LHCN-M2 (cell line): ENCODE data around the gene PFDN2. TPM values are rescaled to one million over a fixed set of nuclear protein-coding genes. Genes with fewer than 3 reads are reported as not detected.
"Not testable (repeated sequence)": the region's sequence is repeated elsewhere in the genome, so short reads cannot be mapped to it uniquely, and the experiment has no call there.

ENCODE experiments used
- DNase-seq: peaks from one replicate; pipeline ENCODE4 v3.0.0-alpha.2; 2012; ENCODE audit warnings: low read depth
- total RNA-seq: library from RNA; depleted of rRNA; stranded (reverse); fragments of >200 nt; gene quantifications from 2 replicates; pipeline ENCODE4 v1.2.3, GENCODE V29; 2014

PFDN2 gene
- total RNA-seq, 1 experiment from 2014 or later: 87.5 TPM

DNA sequence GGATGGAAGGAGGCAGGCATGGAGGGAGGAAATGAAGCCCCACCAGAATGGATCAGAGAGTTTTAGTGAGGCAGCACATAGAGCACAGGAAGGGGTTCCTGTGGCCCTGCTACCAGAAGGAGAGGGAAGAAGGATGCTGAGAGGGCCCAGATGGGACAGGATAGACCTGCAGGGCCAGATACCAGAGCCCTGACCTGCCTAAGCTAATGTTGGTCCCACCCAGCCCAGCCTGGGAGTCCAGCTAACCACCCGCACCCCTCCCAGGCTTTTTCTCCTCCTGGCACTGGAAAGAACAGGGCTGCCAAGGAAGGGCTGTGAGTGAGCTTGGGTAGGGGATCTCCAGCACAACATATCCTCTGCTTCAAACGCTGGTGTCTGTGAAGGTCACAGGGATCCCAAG, 35.4 kb downstream of the PFDN2 start:
- no peak for DNase-seq

DNA sequence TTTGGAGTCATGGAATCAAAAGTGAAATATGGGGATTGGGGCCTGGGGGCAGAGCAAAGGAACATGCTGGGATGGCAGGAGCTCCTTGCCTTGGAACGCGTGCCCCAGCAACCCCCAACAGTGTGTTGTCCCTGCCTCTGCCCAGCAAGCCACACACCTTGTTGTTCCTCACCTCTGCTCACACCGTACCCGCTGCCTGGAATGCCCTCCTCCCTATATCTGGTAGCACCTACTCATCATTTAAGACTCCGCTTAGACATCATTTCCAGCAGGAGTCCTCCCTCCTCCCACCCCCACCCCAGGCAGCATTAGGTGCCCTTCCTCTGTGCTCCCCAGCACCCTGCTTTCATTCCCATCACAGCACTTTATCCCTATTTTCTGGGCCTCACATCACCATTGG, 36.3 kb downstream of the PFDN2 start:
- no peak for DNase-seq

DNA sequence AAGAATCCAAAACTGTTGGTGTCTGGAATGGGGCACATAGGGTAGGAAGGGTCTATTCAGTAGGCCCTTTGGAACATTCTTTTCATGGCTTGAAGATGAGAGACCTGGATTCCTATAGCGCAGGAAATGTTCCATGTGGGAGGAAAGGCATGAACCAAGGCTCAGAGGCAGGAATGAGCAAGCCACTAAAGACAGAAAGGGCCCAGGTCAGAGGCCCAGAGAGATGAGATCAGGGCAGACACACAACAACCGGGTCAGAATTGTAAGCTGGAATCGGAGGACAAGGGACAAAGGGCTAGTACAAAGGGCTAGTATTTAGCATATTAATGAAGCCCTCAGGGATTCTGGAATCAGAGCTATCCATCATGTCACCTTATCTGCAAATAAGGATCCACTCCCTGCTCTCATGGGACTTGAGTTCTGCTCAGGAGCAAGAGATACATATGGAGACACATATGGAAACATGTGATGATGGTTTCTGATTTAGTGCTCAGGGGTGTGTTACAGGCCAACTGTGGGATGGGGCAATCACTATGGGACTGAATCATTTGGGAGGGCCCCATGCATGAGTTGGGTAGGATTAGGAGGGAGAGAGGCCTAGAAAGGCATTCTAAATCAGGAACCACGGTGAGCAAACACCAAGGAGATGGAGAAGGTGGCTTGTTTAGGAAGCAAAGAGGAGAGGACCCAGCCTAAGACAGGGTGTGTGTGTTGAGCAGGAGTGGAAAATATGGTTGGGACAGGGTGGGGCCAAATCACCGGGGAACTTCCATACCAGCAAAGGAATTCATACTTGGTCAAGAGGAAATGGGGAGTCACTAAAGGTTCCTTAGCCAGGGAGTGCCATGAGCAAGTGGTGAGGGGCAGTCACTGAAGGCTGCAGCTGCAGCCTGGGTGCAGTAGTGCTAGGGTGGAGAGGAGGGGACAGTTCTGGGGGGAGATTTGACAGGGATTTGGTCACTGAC, 37.1 kb downstream of the PFDN2 start:
- no peak for DNase-seq

DNA sequence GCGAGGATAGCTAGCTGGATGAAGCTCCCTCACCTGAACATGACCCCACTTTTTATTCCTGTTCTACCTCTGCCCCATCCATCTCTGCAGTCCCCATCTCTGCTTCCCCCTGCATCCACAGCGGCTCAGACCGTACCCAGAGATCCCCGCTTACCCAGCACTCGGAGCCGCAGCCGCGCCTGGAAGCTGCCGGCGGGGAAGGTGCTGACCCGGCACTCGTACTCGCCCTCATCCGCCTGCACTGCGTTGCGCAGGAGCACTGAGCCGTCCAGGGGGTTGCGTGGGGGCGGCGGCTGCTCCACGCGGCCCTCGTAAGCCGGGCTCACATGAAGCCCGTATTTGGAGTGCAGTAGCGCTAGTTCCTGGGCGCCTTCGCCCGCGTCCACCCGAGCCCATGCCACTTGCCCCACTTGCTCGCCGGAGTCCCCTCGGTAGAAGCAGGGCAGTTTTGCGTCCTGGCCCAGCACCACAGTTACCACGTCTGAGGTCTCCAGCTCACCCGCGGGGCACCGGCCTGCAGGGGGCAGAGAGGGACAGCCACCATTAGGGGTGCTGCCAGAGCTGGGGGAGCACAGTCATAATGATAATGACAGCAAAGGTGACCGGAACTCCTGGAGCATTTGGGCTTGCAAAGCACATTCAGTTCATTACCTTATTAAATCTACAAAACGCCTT, 38.3 kb downstream of the PFDN2 start:
- no peak for DNase-seq

DNA sequence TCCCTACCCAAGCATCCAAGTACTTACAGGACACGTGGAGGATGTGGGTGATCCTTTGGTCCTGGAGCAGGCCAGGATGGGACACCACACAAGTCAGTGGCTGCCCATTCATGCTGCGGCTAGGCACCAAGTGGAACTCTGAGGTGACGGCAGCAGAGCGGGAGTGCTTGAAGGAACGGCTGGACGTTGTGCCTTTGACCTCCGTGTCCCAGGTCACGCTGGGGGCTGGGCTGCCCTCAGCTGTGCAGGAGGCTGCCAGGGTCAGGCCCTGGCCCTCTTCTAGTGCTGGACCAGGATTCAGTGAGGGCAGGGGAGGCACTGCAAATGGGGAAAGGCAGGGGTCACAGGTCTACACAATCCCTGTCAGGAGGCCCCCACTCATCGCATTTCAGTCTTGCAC, 40.4 kb downstream of the PFDN2 start:
- DNase-seq: no peak

DNA sequence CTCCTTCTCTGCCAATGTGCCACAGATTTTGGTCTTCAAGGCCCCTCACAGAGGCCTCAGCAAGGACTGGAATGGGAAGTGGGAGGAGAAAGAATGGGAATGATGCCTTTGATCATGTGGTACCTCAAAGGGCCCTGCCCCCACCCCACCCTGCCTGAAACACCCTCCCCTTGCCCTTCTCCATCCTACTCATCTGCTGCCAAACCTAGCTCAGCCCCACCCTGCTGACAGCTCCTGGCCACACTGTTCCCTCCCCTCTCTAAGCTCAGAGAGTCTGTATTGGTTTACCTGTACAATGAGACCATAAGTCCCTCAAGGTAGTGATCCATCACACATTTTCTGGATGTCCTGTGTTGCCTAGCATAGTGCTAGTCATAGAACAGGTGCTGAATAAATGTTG, 41.4 kb downstream of the PFDN2 start:
- DNase-seq: no peak

DNA sequence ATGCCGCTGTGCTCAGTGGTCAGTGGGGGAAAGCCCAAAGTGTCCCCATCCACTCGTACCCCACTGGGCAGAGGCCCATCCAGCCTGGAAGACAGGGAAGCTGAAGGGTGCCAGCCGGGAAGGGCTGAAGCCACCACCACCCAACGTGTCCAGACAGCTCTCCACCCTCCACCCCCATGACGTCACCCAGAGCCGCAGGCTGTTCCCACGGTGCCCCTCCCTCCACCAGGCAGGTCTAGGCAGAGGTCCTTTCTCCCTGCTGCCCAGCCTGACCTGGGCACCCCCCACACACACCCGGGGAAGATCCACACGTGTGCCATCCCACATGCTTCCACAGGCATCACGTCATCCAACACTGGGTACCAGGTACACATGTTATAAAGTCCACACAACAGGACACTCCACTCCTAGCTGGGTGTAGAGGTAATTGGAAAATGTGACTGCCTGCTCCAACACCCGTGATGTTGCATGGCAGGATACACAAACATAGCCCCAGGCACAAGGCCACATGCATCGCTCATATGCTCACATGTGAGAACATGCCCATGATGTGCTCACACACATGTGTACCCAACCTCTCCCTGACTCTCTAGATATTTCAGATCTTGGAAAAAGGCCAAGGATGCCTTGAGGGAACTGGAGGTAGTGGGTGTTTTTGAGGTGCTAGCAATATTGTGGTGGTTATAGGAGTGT, 43.0 kb downstream of the PFDN2 start:
- no peak for DNase-seq

DNA sequence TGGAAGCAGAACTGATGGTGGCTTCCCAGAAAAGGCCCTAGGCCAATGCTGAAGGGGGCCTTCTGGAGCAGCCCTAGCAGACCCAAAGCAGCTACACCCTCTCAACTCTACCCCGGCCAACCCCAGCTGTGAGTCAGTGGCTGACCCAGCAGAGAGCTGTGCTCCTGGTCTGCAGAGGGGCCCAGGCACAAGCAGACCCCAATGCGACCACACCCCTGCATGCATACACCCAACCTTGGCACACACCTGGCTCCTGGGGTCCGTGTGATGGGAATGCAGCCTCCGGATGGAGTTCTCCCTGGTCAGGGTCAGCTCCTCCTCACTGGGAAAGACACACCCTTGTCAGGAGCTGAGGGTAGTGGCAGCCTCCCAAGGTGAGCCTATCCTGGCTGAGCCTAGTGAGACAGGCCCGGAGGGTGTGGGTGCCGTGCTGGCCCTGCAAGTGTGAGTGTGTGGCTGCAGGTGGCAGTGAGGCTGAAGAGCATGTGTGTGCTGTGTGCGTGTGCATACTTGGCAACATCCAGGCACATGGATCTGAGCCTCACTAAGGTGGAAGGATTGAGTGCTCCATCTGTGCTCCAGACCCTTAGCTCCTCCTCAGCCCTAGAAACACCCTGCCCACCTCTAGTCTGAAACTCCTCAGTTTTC, 44.2 kb downstream of the PFDN2 start:
- DNase-seq: no peak

DNA sequence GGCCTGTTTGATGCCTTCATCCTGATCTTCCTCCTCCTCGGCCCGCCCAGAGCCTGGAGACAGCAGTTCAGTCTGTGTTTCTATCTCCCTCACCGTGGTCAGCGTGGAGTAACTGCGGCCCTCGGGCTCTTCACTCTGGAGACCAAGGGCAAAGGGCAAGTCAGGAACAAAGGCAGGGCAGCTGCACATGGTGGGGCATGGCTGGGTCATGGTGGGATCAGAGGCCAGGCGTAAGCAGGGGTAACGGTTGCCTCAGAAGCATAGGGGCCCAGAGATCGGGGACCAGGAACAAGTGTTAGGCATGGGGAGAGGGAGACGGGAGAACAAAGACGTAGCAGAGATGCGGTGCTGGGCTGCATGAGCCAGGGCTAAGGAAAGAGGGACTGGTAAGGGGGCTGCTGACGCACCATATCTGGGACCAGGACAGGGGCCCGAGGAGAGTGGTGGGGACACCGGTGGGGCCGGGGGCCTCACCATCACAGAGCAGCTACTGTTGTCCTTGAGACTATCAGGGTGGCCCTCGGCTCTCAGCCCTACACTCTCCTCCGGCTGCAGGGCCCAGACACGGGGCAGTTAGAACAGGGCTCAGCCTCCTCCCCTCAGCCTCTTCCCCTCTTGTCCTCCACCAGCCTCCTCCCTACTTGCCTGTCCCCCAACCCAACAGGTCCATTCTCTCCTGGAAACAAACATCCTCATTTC, 44.9 kb downstream of the PFDN2 start:
- no peak for DNase-seq

DNA sequence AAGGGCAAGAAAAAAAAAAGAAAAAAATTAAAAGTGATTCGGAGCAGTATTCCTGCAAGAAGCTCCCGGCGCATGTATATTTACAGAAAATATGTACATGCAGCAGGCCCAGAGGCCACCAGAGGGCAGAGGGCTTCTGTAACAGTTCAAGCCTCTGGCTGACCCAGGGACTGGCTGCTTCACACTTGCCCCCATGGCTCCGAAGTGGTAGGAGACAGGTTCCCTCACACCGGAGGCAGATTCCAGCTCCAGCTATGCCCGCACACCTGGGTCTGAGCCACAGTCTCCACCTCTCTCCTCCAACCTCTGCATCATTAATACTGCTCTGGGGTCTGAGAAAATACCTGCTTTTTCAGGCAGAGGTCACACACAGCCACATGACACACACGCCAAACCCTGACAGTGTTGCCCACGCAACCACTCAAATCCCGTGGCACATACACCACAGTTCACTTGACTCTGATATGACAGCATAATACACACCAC, 45.9 kb downstream of the PFDN2 start:
- peak; percentile 44 for DNase-seq

DNA sequence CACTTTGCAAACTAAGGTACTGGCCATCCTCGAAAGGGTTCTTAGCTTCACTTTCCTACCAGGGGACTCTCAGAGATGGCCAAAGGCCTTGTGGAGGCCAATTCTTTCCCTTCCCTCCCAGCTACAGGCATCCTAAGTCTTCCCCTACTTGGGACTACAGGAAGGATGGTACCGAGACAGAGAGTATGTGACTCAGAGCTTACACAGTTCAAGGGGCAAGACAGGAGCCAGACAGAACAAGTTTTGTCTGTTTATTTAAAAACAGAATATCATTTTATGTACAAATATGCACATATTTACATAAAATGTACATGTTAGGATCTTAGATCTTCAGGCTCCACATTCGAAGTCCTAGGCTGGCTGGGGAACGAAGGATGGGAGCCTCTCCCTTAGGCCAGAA, 47.1 kb downstream of the PFDN2 start:
- no peak for DNase-seq

DNA sequence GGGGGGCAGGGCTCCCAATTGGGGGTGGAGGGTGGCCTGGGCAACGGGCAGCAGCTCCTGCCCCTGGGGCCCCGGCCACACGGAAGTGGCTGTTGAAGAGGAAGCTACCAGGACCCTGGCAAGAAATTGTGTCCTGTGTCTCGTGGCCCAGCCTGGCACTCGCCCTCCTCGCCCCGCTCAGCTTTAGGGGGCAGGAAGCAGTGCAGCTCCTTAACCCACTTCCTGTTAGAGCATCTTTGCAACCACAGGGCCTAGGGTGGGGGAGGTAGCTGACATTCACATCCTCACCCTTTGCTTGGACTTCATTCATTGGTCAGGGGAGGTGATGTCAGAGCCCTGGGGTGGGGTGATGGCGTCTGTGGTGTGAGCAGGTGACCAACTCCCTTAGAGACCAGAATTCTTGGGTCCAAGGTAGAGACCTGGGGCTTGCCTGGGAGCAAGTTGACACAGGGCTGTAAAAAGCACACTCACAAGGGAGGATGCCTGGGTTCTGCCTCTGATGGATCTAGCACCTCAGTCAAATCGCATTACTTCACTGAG, 48.0 kb downstream of the PFDN2 start, which contains the start of gene ARHGAP30:
Gene ARHGAP30 (minus strand): TSS at position 161 of the 540 bp plus-strand sequence. CDS start 267 bp downstream, outside the sequence.
- DNase-seq: no peak

DNA sequence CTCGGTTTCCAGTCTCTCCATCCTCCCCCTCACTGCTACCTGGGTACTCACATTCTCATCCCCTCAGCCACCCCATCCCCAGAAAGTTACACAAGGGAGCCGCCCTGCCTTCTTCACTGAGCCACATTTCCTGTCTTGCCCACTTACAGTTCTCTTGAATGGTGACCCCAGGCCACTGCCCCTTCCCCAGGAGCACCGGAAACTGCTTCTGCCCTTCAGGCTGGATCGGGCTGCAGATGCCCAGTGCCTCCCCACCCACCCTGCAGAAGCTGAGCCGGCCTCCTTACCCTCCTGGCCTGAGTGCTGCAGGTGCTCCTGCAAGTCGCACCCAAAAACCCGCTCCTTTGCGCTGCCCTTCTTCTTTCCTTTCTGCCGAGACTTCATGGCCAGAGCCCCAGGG, 48.6 kb downstream of the PFDN2 start:
- no peak for DNase-seq

DNA sequence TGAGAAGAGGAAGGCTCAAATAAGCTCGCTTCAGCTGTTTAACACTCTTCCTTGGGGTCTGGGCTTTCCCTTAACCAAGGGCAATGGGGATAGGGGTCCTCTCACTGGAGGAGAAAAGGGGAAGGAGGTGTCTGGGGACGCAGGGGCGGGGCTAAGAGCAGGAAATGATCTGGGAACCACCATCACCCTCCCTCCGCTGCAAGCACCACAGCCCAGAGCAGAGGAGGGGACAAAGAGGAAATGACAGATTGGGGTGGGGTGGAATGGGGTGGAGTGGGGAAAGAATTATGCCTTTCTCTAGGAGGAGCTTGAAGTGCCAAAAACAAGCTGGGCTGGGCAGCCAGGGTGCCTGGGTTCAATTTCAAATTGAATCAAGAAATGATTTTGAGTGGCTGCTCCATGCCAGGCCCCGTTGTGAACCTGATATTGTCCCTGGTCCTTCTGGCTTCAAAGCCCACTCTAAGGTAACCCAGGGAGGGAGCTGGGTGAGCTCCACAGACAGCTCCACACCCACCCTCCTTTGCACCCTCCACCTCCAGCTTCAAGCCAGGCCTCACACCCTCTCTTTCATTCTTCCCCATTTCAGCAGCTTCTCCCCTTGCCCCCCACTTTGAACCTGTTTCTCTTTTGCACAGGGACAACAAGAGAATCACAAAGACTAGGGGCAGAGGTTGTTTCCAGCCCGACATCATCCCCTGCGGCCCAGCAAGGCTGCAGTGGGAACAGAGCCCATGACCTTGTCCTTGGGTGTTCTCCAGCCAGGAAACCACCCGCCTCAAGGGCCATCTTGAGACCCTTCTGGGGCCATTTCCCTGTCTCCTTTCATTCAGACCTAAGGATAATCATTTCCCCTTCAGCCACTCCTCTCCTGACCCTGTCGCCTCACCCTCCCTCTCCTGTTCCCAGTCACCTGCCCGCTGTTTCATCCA, 49.3 kb downstream of the PFDN2 start:
- no peak for DNase-seq

DNA sequence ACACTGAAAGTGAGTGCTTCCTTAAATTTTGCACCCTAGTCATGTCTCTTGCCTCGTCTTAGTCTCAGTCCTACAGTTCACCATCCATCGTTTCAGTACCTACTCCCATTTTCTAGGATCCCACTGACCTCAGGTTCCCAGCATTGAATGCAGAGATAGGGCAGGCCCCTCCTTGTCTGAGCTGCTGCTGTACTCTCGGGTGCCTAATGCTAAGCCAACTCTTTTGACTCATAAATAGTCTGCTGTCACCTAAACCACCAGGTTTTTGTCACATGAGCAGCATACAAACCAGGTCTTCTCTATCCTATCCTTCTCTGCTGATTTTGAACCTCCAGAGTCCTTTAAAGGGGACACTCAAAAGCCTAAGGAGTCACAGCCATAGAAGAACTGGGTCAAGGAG, 51.1 kb downstream of the PFDN2 start:
- DNase-seq: no peak

DNA sequence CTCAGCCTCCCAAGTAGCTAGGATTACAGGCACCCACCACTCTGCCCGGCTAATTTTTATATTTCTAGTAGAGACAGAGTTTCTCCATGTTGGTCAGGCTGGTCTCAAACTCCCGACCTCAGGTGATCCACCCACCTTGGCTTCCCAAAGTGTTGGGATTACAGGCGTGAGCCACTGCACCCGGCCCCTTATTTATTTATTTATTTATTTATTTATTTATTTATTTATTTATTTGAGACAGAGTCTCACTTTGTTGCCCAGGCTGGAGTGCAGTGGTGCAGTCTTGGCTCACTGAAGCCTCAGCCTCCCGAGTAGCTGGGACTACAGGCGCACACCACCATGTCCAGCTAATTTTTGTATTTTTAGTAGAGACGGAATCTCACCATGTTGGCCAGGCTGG, 52.2 kb downstream of the PFDN2 start:
- not testable (repeated sequence) for DNase-seq

DNA sequence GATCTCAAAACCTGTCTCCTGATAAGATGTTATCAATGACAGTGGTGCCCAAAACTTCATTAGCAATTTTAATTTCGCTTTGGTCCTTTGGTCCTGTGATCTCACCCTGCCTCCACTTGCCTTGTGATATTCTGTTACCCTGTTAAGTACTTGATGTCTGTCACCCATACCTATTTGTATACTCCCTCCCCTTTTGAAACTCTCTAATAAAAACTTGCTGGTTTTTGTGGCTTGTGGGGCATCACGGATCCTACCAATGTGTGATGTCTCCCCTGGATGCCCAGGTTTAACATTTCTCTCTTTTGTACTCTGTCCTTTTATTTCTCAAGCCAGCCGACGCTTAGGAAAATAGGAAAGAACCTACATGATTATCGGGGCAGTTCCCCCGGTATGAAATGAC, 53.9 kb downstream of the PFDN2 start:
- DNase-seq: not testable (repeated sequence)

DNA sequence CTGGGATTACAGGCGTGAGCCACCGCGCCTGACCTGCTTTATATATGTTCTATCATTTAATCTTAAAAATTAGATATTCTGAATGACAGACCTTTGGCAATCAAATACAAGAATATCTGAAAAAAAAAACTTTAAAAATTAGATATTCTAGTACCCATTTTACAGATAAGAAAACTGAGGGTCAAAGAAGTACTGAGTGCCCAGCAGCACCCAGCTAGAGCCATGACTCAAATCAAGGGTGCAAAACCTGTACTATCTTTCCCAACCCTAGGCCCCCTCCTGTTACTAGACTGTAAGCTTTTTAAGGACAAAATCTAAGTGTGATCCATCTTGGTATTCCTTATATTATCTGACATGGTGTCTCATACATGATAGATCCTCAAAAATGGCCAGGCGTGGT, 56.4 kb downstream of the PFDN2 start:
- DNase-seq: no peak

DNA sequence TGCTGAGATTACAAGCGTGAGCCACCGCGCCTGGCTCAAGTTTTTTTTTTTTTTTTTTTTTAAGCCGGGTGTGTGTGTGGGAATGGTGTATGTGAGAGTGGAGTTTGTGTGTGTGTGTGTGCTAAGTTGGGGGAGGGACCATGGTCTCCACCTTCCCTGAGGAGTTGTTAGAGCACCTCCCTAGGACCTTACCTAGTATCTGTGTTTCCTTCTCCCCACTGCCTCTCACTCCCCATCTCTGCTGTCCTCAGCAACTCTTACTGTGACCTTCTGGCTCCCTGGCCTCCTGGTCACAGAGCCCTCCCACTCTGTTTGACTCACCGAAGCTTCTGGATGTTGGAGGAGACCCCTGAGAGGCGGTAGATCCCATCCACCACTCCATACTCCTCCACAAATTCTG, 58.5 kb downstream of the PFDN2 start:
- no peak for DNase-seq
